Naive thymus-derived CD4-positive, alpha-beta T cell (primary cell): ENCODE measurements around the gene WNT8A. TPM values are rescaled to one million over a fixed set of nuclear protein-coding genes. Genes with fewer than 3 reads are reported as not detected.

Source experiments
- polyA plus RNA-seq, 2 donors: library from polyadenylated mRNA; unstranded; fragments of 300-500 nt; fragmentation: Illumina TruSeq; gene quantifications; one replicate each; pipeline ENCODE4 v1.2.3, GENCODE V29; 2021
- total RNA-seq, 6 experiments: library from RNA in 5 of 6; stranded (reverse) in 5 of 6; gene quantifications; 1 replicate in 5 of 6; 2 replicates in 1 of 6; pipeline ENCODE4 v1.2.3 and lab custom pipeline; 2021 to 2026

Gene WNT8A
- total and polyA plus RNA-seq, 7 experiments from 2014 or later = not detected

Other genes with a start within 250 kb of the WNT8A start
- not detected for gene MYOT, start 216.2 kb upstream of the WNT8A start, total RNA-seq
- gene MYOT, start 216.2 kb upstream of the WNT8A start, polyA plus RNA-seq = under 1 TPM in 1 of 2 donors, not detected in 1; 0.87 TPM
- under 1 TPM in 2 of 5 experiments, not detected in 3; 0.46 TPM for gene PKD2L2, start 194.6 kb upstream of the WNT8A start, total RNA-seq
- gene PKD2L2, start 194.6 kb upstream of the WNT8A start, polyA plus RNA-seq = 1 to 10 TPM in 1 of 2 donors, under 1 TPM in 1; 0.26 to 1.2 TPM
- 10 to 100 TPM; 36.4 to 58.8 (median 46.6) TPM for gene FAM13B, start 51.0 kb upstream of the WNT8A start, total RNA-seq
- gene FAM13B, start 51.0 kb upstream of the WNT8A start, polyA plus RNA-seq = 10 to 100 TPM; 17.6 to 24.9 TPM
- not detected for gene NME5, start 55.4 kb downstream of the WNT8A start, total RNA-seq
- gene NME5, start 55.4 kb downstream of the WNT8A start, polyA plus RNA-seq = not detected
- 10 to 100 TPM; 24.7 to 81.9 (median 66.1) TPM for gene BRD8, start 94.6 kb downstream of the WNT8A start, total RNA-seq
- 10 to 100 TPM; 27.1 to 34.7 TPM for gene BRD8, start 94.6 kb downstream of the WNT8A start, polyA plus RNA-seq
- 10 to 100 TPM in 1 of 5 experiments, under 1 TPM in 1, not detected in 3; 0.29 to 34.1 TPM for gene KIF20A, start 95.1 kb downstream of the WNT8A start, total RNA-seq
- not detected for gene KIF20A, start 95.1 kb downstream of the WNT8A start, polyA plus RNA-seq
- 10 to 100 TPM; 13.0 to 39.6 (median 25.5) TPM for gene CDC23, start 129.3 kb downstream of the WNT8A start, total RNA-seq
- 10 to 100 TPM; 15.5 to 29.0 TPM for gene CDC23, start 129.3 kb downstream of the WNT8A start, polyA plus RNA-seq
- gene GFRA3, start 190.6 kb downstream of the WNT8A start, total RNA-seq = not detected
- gene GFRA3, start 190.6 kb downstream of the WNT8A start, polyA plus RNA-seq = not detected
- gene CDC25C, start 247.8 kb downstream of the WNT8A start, total RNA-seq = 1 to 10 TPM in 1 of 5 experiments, not detected in 4; 9.8 TPM
- gene CDC25C, start 247.8 kb downstream of the WNT8A start, polyA plus RNA-seq = not detected